ENCODE measurements around the gene IL3. TPM values are rescaled to one million over a fixed set of nuclear protein-coding genes. Genes with fewer than 3 reads are reported as not detected.

Gene IL3
- total RNA-seq, 1 experiment from 2014 or later = not detected

- H3K9me3 ChIP-seq (ENCODE audit: low read depth, low read length, poor library complexity, severe bottlenecking) = no peaks in the 10 kb centered on the region
- H3K4me3 ChIP-seq (ENCODE audit: low read depth, low read length, poor library complexity, severe bottlenecking) = no peak overlapping the region
- DNase-seq (ENCODE audit: low spot score) = peak; percentile 30
- TF ChIP-seq EZH2 (IDR thresholded peaks at IDR 0.05; ENCODE audit: borderline replicate concordance, low read depth, low read length, poor library complexity, severe bottlenecking) = no peak
- H3K36me3 ChIP-seq (ENCODE audit: insufficient read depth, low read length, poor library complexity, severe bottlenecking) = no peaks in the 10 kb centered on the region
- intact Hi-C loops (cut with micrococcal nuclease; ENCODE audit: unreplicated experiment) = no loop called here
- CTCF ChIA-PET = no interaction called here
- H3K27me3 ChIP-seq (replicated peaks; ENCODE audit: insufficient read depth, low read depth, low read length, poor library complexity) = no peaks in the 10 kb centered on the region
- no peaks in the 10 kb centered on the region for H3K4me1 ChIP-seq (ENCODE audit: insufficient read depth, low read length, poor library complexity, severe bottlenecking)
- POLR2A ChIA-PET (ENCODE audit: low non-redundant PET) = no interaction called here
- no TSS peak for BruUV-seq (replicated peaks)
- no peak overlapping the region for H3K27ac ChIP-seq (ENCODE audit: low read depth, low read length, poor library complexity, severe bottlenecking)
These were observed 25.9 kb downstream of the IL3 start for GRCh38 chr5:132086277-132086794.

- no TSS peak for BruUV-seq (replicated peaks)
- Histone ChIP-seq H3K4me1 (ENCODE audit: insufficient read depth, low read length, poor library complexity, severe bottlenecking) (no peaks in the 10 kb centered on the region), H3K27ac (ENCODE audit: low read depth, low read length, poor library complexity, severe bottlenecking) (no peak overlapping the region), H3K9me3 (ENCODE audit: low read depth, low read length, poor library complexity, severe bottlenecking) (no peaks in the 10 kb centered on the region), H3K27me3 (replicated peaks; ENCODE audit: insufficient read depth, low read depth, low read length, poor library complexity) (no peaks in the 10 kb centered on the region), H3K36me3 (ENCODE audit: insufficient read depth, low read length, poor library complexity, severe bottlenecking) (no peaks in the 10 kb centered on the region), H3K4me3 (ENCODE audit: low read depth, low read length, poor library complexity, severe bottlenecking) (no peak overlapping the region)
- no peak for TF ChIP-seq EZH2 (IDR thresholded peaks at IDR 0.05; ENCODE audit: borderline replicate concordance, low read depth, low read length, poor library complexity, severe bottlenecking)
- TF ChIP-seq CTCF (conservative IDR thresholded peaks at IDR 0.05; ENCODE audit: low read depth, low read length) = no peak
- ChIA-PET POLR2A (ENCODE audit: low non-redundant PET) (no interaction called here), CTCF (no interaction called here)
- DNase-seq (ENCODE audit: low spot score) = no peak
- intact Hi-C loops (cut with micrococcal nuclease; ENCODE audit: unreplicated experiment) = no loop called here
These were observed 26.7 kb downstream of the IL3 start for GRCh38 chr5:132087176-132087575.

GRCh38 chr5:132087661-132088060, 27.2 kb downstream of the IL3 start:
- no TSS peak for BruUV-seq (replicated peaks)

More at GRCh38 chr5:132087661-132088060, 27.2 kb downstream of the IL3 start:
- no peaks in the 10 kb centered on the region for H3K4me1 ChIP-seq (ENCODE audit: insufficient read depth, low read length, poor library complexity, severe bottlenecking)
- DNase-seq (ENCODE audit: low spot score) = no peak
- ChIA-PET CTCF (interaction anchor here (0.8 to 0.9 kb wide), 2 partner anchors 25 to 150 kb away, joined by 3 read pairs; no protein-coding TSS in a partner anchor), POLR2A (ENCODE audit: low non-redundant PET) (no interaction called here)
- intact Hi-C loops (cut with micrococcal nuclease; ENCODE audit: unreplicated experiment) = no loop called here
- H3K9me3 ChIP-seq (ENCODE audit: low read depth, low read length, poor library complexity, severe bottlenecking) = no peaks in the 10 kb centered on the region
- H3K4me3 ChIP-seq (ENCODE audit: low read depth, low read length, poor library complexity, severe bottlenecking) = no peak overlapping the region
- H3K27me3 ChIP-seq (replicated peaks; ENCODE audit: insufficient read depth, low read depth, low read length, poor library complexity) = no peaks in the 10 kb centered on the region
- H3K36me3 ChIP-seq (ENCODE audit: insufficient read depth, low read length, poor library complexity, severe bottlenecking) = no peaks in the 10 kb centered on the region
- no peak for TF ChIP-seq EZH2 (IDR thresholded peaks at IDR 0.05; ENCODE audit: borderline replicate concordance, low read depth, low read length, poor library complexity, severe bottlenecking)
- TF ChIP-seq CTCF (conservative IDR thresholded peaks at IDR 0.05; ENCODE audit: low read depth, low read length) = no peak
- no peak overlapping the region for H3K27ac ChIP-seq (ENCODE audit: low read depth, low read length, poor library complexity, severe bottlenecking)

Data from A673 (cell line).